Testis (tissue), 3 donors: ENCODE data around the gene ZBTB12. TPM values are rescaled to one million over a fixed set of nuclear protein-coding genes. Genes with fewer than 3 reads are reported as not detected.

ENCODE experiments used
- DNase-seq: peaks from one replicate; pipeline ENCODE4 v3.0.0-alpha.2; 2019
- H3K27ac ChIP-seq, 2 donors: fragments of 200-600 bp; sonication (generic); one replicate each; pipeline ENCODE4 v1.5.1; 2019
- H3K27me3 ChIP-seq: fragments of 200-600 bp; sonication (generic); one replicate; pipeline ENCODE4 v1.5.1; 2019
- H3K36me3 ChIP-seq: fragments of 200-600 bp; sonication (generic); one replicate; pipeline ENCODE4 v1.5.1; 2017; ENCODE audit warnings: low read depth; ENCODE audit errors: missing control alignments
- H3K4me1 ChIP-seq: fragments of 200-600 bp; sonication (generic); one replicate; pipeline ENCODE4 v1.5.1; 2019
- H3K4me3 ChIP-seq, 2 donors: fragments of 200-600 bp; sonication (generic); one replicate each; pipeline ENCODE4 v1.5.1; 2017 to 2019
- H3K9me3 ChIP-seq: fragments of 200-600 bp; sonication (generic); one replicate; pipeline ENCODE4 v1.5.1; 2017
- CTCF ChIP-seq, 3 experiments: fragments of 450-650 bp in 2 of 3; fragments of 200-600 bp in 1 of 3; sonication (generic) in 1 of 3; IDR thresholded peaks; one replicate each; pipeline ENCODE4 v1.5.1; 2016 to 2019; ENCODE audit warnings: antibody characterized with exemption in 3 of 3, mild to moderate bottlenecking in 2 of 3, moderate library complexity in 1 of 3
- POLR2A ChIP-seq: fragments of 450-650 bp; IDR thresholded peaks from one replicate; pipeline ENCODE4 v1.6.1; 2017; ENCODE audit warnings: antibody characterized with exemption, mild to moderate bottlenecking, moderate library complexity
- WGBS, 2 donors: methylation state at CpG; one replicate each; pipeline ENCODE4 v1.1.5; 2018; 5-methylcytosine and 5-hydroxymethylcytosine counted together
- intact Hi-C: fragments of 100-400 bp; cut with DNase I; formaldehyde crosslinking; loops from one replicate; pipeline ENCODE4 v1.15.1; 2023; ENCODE audit warnings: low total_unique reads
- polyA plus RNA-seq: library from polyadenylated mRNA; stranded (reverse); fragments of 350-450 nt; fragmentation: Illumina TruSeq; extraction: RNeasy Lipid Tissue Mini Kit (QIAGEN cat#74804); gene quantifications from one replicate; pipeline ENCODE4 v1.2.3, GENCODE V29; 2014; ENCODE audit warnings: low read depth, low replicate concordance; ENCODE audit not compliant: insufficient read depth
- total RNA-seq, 2 donors: library from RNA; depleted of rRNA; stranded (reverse); fragments of >200 nt; gene quantifications; one replicate each; pipeline ENCODE4 v1.2.3, GENCODE V29; 2016

Gene ZBTB12
- total and polyA plus RNA-seq, 3 donors from 2014 or later = 5.3 to 6.3 (median 5.6) TPM

DNA sequence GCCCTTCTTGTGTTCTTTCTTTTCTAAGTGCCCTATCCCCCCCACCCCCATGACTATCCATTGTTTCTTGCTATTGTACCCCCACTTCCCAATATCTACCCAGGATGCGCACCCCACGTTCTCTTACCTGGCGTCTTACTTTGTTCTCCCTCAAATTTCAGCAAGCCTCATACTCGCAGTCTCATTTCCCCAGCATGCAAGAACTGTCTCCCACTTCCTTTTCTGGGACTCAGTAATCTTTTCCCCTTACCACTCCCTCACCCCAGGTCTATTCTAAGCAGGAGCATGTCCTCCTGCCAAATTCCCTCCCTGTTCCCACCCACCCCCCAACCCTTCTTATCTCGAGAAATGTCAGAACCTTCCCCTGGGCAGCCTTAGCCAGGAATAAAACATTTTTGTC lies 2.7 kb downstream of the ZBTB12 start:
- H3K27me3 ChIP-seq = no peaks in the 10 kb centered on the region
- no peaks in the 10 kb centered on the region for H3K9me3 ChIP-seq
- DNase-seq = no peak
- 42 to 51% methylated on average over 5 of the region's 5 CpGs for WGBS, 2 donors
- H3K4me1 ChIP-seq = peaks cover 51% of the 10 kb centered on the region
- H3K27ac ChIP-seq = no peak overlapping the region
- H3K4me3 ChIP-seq = no peak overlapping the region
- no peaks in the 10 kb centered on the region for H3K36me3 ChIP-seq
- TF ChIP-seq CTCF (IDR thresholded peaks at IDR 0.05) = no peak
- TF ChIP-seq POLR2A = no peak
- intact Hi-C loops = no loop called here

GRCh38 chr6:31898383-31899011 lies 3.4 kb downstream of the ZBTB12 start:
- intact Hi-C loops = no loop called here
- Histone ChIP-seq H3K36me3 (no peaks in the 10 kb centered on the region), H3K9me3 (no peaks in the 10 kb centered on the region), H3K27ac (peak overlapping the region; percentile 80 to 82), H3K4me3 (peak overlapping the region; percentile 72 to 94), H3K4me1 (peaks cover 46% of the 10 kb centered on the region), H3K27me3 (no peaks in the 10 kb centered on the region)
- 13 to 14% methylated on average over 8 of the region's 8 CpGs for WGBS, 2 donors
- DNase-seq = peak; percentile 58
- no peak for TF ChIP-seq POLR2A
- no peak for TF ChIP-seq CTCF (IDR thresholded peaks at IDR 0.05)

- H3K4me3 ChIP-seq = peak within 1 kb of the TSS; percentile 72 to 94
- peaks cover 39% of the 10 kb centered on the region for H3K4me1 ChIP-seq
- WGBS, 2 donors = 0% methylated on average over 18 to 48 of the region's 49 CpGs
These were observed 4.1 kb downstream of the ZBTB12 start, which contains the start of gene EHMT2 for GRCh38 chr6:31897612-31898382. TSS of gene EHMT2 (minus strand) at chr6:31897698. CDS start at chr6:31897677, 21 bp downstream.

DNA sequence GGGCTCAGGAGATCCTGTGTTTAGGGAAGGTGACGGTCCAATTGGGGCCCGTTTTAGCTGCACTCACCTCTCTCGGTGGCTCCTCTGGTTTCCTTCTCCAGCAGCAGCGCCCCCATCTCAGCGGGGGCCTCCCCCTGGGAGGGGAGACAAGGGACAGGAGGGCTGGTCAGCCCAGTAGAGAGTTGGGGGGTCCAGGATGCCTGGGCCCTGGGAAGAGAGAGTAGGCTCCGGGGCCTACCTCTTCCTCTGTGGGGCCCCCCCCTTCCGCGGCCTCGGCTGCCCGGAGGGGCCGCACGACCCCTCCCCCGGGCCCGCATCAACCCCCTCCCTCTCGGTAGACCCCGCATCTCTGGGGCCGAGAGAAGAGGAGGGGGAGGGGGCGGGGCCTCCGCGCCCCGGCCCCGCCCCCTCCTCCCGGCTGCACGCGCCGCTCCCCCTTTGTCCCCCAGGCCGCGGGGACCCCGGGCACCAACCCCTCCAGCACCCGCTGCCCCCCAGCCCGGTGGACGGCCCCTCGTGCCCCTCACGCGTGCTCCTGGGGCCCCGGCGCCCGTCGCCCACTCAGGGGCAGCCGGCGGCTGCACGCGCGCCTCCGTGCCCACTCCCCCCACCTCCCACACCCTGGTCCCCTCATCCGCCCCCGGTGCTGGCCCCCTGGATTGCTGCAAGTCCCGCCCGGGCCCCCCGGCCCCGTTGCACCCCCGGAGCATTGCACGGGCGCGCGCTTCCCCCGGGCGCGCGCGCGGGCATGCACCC lies 4.9 kb downstream of the ZBTB12 start:
- Histone ChIP-seq H3K4me1 (peaks cover 36% of the 10 kb centered on the region), H3K36me3 (no peaks in the 10 kb centered on the region), H3K4me3 (peak overlapping the region; percentile 72 to 94), H3K9me3 (no peaks in the 10 kb centered on the region), H3K27ac (peak overlapping the region; percentile 75 to 80), H3K27me3 (no peaks in the 10 kb centered on the region)
- DNase-seq = no peak
- intact Hi-C loops = no loop called here
- no peak for TF ChIP-seq POLR2A
- no peak for TF ChIP-seq CTCF (IDR thresholded peaks at IDR 0.05)
- 0% methylated on average over 4 to 33 of the region's 62 CpGs for WGBS, 2 donors

More at GRCh38 chr6:31897612-31898382, 4.1 kb downstream of the ZBTB12 start, which contains the start of gene EHMT2:
- Histone ChIP-seq H3K36me3 (no peaks in the 10 kb centered on the region), H3K27me3 (no peaks in the 10 kb centered on the region), H3K9me3 (no peaks in the 10 kb centered on the region), H3K27ac (peak within 1 kb of the TSS; percentile 80 to 82)
- intact Hi-C loops = no loop called here
- peak; percentile 89 for DNase-seq
- TF ChIP-seq POLR2A (no peak), CTCF (IDR thresholded peaks at IDR 0.05) (peak in 1 of 3 experiments; percentile 59)
